M059J (cell line): ENCODE measurements around the gene CYP4F3. TPM values are rescaled to one million over a fixed set of nuclear protein-coding genes. Genes with fewer than 3 reads are reported as not detected.
"Not testable (repeated sequence)": the region's sequence is repeated elsewhere in the genome, so short reads cannot be mapped to it uniquely, and the experiment has no call there.

Source experiments
- DNase-seq: peaks from one replicate; pipeline ENCODE4 v3.0.0-alpha.2; 2012; ENCODE audit warnings: low read depth
- total RNA-seq: library from RNA; depleted of rRNA; stranded (reverse); fragments of >200 nt; shearing (Covaris generic); gene quantifications from 2 replicates; pipeline ENCODE4 v1.2.3, GENCODE V29; 2014

CYP4F3 gene
- total RNA-seq, 1 experiment from 2014 or later: 0.15 TPM

DNA sequence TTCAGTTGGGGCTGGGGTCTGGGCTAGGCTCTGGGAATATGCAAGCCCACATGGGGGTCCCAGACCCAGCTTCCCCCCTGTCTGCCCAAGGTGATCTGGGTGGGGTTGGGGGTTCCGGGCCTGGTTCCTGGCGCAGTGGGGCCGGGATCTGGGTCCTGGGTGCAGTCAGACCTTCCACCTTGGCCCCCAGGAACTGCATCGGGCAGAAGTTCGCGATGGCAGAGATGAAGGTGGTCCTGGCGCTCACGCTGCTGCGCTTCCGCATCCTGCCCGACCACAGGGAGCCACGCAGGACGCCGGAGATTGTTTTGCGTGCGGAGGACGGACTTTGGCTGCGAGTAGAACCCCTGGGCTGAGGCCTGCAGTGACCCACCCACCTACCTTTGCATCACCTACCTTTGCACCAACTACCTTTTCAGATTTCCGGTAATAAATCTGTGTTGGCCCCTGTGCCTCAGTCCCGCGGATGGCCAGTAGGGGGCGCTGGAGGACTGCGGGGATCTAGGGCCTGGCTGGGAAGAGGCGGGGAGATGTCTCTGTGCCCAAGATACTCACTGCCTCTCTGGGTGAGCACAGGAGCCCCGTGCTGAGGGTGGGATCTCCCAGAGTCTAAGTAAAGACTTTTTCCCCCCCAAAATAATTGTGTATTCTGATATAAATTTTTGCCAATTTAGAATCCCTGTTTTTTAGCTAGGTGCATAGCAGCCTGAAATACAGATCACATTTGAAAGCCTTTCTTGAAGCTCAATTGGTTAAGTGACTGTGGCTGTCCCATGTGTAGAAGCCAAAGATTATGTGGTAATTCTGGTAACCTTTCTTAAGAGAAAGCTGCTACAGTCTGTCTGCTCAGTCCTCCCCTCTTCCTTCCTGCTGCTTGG, 11.5 kb upstream of the CYP4F3 start:
- DNase-seq: peak; percentile 54

DNA sequence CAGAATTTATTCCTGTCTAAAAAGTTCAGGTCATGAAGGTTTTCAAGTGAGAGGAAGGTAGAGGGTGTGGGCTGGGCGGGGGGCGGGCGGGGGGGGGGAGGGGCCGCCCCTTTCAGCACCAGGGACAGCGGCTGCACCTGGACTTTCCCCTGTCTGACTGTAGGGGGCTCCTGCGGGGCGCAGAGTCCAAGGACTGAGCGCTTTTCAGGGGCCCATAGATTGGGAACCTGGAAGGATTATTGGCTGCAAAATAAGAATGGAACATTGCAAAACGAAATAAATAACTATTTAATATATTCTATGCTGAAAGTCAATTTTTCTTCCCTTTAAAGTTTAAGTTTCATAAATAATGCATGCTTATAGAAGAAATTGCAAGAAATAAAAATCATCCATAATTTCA, 8.9 kb upstream of the CYP4F3 start:
- no peak for DNase-seq

- no peak for DNase-seq
Measured at GRCh38 chr19:15633082-15633835, 7.4 kb upstream of the CYP4F3 start.

DNA sequence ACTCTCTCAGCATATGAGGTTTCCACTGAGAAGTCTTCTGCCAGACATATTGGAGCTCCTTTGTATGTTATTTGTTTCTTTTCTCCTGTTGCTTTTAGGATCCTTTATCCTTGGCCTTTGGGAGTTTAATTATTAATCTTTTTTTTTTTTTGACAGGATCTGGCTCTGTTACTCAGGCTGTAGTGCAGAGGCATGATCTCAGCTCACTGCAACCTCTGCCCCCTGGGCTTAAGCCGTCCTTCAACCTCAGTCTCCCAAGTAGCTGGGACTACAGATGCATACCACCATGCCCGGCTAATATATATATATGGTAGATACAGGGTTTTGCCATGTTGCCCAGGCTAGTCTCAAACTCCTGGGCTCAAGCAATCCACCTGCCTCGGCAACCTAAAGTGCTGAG, 6.6 kb upstream of the CYP4F3 start:
- no peak for DNase-seq

DNA sequence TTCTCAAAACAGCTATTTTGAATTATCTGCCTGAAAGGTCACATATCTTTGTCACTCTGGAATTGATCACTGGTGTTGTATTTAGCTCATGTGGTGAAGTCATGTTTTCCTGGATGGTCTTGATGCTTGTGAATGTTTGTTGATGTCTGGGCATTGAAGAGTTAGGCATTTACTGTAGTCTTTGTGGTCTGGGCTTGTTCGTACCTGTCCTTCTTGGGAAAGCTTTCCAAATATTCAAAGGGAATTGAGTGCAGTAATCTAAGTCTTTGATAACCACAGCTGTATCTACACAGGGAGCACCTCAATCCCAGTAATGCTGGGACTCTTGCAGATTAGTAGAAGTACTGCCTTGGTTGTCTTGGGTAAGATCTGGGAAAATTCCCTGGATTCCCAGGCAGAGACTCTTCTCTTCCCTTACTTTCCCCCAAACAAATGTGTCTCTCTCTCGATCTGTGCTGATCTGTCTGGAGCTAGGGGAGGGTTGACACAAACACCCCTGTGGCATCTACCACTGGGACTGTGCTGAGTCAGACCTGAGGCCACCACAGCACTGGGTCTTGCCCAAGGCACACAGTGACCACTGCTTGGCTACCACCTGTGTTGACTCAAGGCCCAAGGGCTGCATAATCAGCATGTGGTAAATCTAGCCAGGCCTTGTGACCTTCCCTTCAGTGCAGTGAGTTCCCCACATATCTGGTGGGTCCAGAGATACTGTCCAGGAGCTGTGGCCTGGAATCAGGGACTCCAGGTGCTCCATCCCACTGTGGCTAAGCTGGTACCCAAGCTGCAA, 5.5 kb upstream of the CYP4F3 start:
- DNase-seq: peak; percentile 55

DNA sequence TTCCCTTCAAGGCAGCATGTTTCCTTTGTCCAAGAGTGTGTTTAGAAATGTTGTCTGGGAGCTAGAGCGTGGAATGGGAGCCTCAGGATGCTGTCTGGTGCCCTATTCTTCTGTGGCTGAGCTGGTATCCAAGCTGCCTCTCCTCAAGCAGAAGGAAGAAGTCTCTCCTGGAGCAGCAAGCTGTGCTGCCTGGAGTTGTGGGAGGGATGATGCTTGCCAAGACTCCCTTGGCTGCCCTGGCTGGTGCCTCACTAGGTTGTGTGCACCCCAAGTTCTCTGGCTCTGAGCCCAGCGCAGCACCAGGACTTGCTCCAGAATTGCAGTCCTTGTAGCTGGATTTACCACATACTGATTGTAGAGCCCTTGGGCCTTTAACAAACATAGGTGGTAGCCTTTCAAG, 4.7 kb upstream of the CYP4F3 start:
- no peak for DNase-seq

DNA sequence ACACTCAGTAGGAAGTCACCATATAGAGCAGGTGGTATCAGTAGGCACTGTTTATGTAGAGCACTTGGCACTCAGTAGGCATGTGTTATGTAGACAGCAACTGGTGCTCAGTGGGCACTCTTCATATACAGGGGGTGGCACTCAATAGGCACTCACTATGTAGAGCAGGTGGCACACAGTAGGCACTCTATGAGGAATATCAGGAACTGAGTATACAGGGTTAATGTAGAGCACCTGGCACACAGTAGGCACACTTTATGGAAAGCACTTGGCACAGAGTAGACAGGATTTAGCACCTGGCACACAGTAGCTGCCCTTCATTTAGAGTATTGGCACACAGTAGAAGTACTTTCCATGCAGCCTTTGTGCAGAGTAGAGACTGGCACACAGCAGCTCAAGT, 1.1 kb upstream of the CYP4F3 start:
- DNase-seq: no peak

GRCh38 chr19:15640904-15641597, 354 bp downstream of the CYP4F3 start:
- no peak for DNase-seq

- no peak for DNase-seq
Measured at GRCh38 chr19:15641901-15642491, 1.3 kb downstream of the CYP4F3 start.

GRCh38 chr19:15642807-15643206, 2.1 kb downstream of the CYP4F3 start:
- DNase-seq: no peak

GRCh38 chr19:15643387-15643786, 2.7 kb downstream of the CYP4F3 start:
- DNase-seq: no peak

- no peak for DNase-seq
Measured at GRCh38 chr19:15644066-15644741, 3.5 kb downstream of the CYP4F3 start.

- DNase-seq: no peak
Measured at GRCh38 chr19:15644816-15645215, 4.1 kb downstream of the CYP4F3 start.

DNA sequence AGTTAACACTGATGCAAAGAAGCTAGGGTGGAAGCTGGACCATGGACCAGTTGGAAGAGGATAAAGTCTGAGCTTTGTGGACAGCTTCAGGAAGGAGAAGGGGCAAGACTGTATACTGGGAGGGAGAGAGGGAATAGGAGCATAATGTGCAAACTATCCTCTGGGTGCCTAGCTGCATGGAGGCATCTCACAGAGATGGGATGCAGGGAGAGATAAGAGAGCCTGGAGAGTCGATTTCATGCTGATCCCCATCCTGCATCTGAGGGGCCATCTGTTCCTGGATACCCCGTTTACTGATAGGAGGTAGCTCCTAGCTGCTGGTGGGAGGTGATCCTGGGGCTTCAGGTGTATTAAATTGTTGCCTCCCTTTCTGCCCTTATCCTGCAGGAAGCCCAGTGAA, 8.8 kb downstream of the CYP4F3 start:
- no peak for DNase-seq

DNA sequence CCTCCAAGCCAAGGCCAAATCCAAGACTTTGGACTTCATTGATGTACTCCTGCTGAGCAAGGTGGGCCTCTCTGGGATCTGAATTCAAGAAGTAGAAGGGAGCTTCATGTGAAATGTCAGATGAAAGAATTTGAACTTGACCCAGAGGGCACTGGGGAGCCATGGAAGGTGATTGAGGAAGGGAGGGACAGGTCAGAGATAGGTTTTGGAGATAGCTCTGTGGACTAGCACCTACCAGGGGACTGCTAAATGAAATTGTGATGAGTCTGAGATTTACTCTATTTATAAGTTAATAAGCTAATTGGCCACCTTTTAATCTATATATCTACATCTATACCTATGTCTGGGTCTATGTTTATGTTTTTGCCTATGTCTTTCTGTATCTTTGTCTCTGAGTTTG, 9.4 kb downstream of the CYP4F3 start:
- DNase-seq: not testable (repeated sequence)

DNA sequence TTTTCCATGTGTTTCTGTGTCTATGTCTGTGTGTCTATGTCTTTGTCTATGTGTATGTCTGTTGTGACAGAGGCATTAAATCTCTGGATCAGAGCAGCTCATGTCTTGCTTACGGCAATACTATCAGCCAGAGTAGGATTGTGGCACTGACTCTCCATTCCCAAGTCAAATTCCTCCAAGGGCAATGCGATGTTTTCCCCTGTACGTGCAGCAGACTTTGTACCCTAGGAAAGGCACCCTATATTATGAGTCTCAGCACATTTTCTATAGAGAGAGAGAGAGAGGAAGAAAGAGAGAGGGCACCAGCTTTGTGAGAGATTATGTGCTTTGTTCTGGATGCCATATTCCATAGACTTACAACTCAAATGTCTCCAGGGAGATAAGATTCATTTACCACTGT, 11.1 kb downstream of the CYP4F3 start:
- no peak for DNase-seq

DNA sequence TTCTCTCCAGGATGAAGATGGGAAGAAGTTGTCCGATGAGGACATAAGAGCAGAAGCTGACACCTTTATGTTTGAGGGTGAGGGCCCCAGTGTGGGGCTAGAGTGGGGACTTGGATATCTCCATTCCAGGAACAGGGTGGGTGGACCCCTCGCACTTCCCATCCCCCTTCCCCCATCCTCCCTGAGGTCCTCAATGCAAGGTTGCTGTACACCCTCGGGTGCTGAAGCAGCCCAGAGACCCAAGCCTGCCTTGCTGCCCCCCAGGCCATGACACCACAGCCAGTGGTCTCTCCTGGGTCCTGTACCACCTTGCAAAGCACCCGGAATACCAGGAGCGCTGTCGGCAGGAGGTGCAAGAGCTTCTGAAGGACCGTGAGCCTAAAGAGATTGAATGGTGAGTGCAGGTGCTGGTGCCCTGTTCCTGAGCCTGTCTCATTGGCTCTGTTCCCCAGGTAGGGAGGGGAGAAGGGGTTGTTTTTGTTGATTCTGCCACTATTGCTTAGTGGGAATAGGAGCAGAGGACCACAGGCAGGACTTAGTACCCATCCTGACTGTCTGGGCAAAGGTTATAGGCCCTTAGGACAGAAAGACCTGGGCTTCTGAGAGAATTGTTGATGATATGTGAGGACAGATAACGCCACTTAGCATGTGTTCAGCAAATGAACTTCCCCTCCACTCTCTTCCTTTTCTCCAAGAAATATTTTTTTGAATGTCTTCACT, 12.0 kb downstream of the CYP4F3 start:
- no peak for DNase-seq

DNA sequence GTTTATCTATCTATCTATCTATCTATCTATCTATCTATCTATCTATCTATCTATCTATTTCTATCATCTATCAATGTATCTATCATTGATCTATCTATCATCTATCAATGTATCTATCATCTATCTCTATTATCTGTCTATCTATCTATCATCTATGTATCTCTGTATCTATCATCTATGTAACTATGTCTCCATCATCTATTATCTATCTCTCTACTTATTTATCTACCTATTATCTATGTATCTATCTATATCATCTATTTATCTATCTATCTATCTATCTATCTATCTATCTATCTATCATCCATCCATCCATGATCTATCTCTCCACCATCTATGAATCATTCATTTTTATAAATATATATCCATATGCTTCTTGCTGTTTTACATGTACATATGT, 15.8 kb downstream of the CYP4F3 start:
- no peak for DNase-seq

- no peak for DNase-seq
Measured at GRCh38 chr19:15663247-15663646, 22.6 kb downstream of the CYP4F3 start.

DNA sequence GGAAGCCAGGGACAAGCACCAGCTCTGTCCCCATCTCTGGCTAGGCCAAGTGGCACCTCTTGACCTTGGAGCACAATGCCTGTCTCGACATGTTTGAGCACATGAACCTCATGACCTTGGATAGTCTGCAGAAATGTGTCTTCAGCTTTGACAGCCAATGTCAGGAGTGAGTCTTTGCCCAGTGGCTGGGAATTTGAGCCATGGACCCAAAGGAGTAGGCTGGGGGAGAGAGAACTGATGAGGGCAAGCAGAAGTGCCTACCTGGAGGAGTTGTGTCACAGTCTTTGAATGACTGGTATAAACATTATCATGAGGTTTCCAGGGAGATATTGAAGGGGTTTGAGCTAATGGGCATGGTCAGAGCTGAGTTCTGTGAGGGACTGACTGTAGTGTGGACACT, 25.5 kb downstream of the CYP4F3 start:
- no peak for DNase-seq
